HG02970 (cell line): ENCODE measurements around the gene WDR35.
"Not testable (repeated sequence)": the region's sequence is repeated elsewhere in the genome, so short reads cannot be mapped to it uniquely, and the experiment has no call there.

ENCODE experiments used
- ATAC-seq: cut with Tn5 transposase; IDR thresholded peaks from one replicate; pipeline ENCODE4 v1.9.1; 2021; ENCODE audit warnings: mild to moderate bottlenecking, moderate library complexity, moderate number of reproducible peaks; ENCODE audit not compliant: unreplicated experiment, low FRiP score

WDR35 gene

DNA sequence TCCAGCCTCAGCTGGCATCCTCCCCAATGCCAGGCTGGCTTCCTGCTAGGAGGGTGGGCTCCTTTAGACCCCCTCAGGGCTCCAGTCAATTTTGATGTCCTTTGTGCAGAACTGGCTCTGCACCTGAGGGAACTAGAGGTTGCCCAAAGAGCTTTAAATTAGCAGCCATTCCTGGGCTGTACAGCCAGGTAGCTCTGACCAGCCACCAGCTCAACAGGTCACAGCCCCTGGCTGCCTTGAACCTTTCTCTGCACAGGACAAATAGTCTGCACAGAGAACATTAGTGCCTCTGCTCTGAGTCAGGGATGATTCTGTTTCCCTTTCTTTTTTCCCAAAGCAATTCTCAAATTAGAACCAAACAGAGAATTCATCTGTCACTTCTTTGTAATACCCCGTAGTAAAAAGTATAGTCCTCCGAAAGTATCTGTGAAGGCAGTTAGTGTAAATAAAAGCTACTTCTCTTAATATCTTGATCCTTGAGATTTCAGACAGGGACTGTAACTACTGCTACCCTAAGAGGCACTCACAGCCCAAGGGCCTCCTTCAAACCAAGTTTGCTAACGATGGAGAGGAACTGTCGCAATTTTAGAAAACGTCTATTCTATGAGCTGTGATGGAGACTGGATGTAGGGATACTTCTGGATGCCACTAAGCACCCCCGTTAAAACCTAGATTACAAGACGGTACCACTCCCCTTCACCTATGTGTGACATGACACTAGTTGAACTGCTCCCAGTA is 91.1 kb downstream of the WDR35 start:
- ATAC-seq = no peak

DNA sequence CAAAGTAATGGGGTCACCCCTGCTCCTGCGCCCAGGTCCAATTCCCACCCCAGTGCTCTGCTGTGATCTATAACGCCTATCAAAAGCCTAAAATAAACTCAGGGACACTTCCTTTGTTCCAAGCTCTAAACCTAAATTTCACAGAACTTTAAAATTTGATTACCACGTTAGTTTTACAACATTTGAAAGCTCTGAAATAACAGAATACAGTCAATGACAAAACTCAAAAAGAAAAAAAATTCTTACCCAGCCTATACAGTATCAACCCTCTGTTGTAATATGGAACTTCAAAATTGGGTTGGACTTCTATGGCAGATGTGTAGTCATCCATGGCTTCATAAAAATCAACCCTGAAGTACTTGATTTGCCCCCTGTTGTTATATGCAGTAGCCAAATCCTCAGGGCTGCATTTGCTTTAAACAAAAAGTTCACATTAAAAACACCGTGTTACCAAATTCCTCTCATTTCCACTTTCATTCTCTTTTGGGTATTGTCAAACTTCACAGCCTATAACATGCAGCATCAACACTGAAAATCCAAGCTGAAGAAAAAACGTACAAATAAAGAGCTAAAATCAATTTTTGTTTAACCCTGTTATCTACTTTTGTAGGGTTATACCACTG is 92.2 kb downstream of the WDR35 start:
- no peak for ATAC-seq

DNA sequence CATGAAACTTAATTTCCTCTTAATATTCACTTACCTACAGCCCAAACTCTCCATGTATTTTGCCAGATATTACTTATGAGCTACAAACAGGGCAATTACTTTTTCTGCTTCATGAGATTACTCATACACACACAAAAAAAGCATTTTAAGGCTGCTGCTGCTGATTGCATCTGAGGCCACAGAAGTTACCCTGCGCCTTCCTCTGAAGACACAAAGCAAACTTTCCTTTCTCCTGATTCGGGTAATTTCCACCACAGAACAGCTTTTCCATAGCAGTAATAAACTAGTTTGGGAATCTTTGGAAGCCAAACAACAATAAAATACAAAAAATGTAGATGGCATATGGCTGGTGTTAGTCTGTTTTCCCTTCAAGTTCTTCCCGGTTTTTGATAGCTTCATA is 94.4 kb downstream of the WDR35 start:
- ATAC-seq = no peak

DNA sequence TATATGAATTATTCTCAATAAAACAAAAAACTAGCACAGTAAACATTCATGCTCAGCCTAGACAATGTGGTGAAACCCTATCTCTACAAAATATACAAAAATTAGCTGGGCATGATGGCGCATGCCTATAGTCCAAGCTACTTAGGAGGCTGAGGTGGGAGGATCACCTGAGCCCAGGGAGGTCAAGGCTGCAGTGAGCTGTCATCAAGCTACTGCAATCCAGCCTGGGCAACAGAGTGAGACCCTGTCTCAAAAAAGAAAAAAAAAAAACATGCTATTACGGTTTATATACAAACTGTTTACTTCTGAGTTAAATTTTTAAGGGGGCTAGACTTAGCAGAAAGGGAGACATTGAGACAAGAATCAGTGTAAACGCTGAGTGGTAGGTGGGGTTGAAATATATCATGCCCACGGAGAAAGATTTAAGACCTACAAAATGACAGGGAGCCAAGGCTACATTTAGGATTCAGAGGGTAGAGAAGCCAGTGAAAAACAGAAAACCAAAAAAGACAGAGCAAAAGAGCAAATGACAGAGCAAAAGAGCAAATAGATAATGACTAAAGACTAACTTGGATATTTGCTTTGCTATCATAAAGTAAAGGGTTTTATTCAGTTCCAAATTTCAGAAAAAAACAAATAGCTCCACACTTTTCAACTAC is 95.6 kb downstream of the WDR35 start:
- ATAC-seq = no peak

GRCh38 chr2:19893520-19894133 is 96.3 kb downstream of the WDR35 start:
- ATAC-seq = no peak

- not testable (repeated sequence) for ATAC-seq
Observed at GRCh38 chr2:19891971-19892370, 97.9 kb downstream of the WDR35 start.

- no peak for ATAC-seq
Observed at GRCh38 chr2:19890104-19890503, 99.8 kb downstream of the WDR35 start.

DNA sequence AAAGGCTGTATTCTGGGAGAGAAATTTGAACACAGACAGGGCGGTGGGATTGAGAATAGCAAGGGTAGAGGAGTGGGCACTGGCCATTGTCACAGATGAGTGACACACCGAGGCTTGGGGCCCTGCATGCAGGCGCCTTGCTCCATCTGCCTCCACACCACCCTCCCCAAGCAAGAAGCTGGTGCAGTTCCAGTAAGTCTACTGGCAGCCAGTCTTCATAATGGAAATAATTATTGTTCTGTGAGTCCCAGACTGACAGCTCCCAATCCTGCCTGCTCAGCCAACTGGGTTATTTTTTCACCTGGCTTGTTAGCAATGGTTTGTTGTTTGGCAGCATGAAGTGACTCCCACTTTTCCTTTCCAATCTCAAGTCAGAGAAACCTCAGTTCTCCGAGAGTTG is 101.1 kb downstream of the WDR35 start:
- ATAC-seq = no peak

DNA sequence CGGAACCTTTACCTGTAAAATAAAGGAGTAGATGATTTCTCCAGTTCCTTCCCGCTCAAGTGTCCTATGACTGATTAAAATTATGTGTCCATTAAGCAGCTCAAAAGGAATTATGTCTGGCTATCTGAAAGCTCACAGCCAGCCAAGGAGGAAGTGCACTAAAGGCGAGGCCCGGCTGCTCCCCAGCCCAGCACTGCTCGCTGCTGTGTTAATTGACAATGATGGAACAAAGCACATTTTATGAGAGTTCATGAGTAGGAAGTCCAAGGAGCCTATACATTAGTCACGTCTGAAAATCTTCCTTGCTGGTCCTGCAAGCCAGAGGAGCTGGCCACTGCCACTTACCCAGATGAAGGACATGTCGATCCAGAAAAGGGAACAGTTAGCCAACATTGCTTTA is 102.4 kb downstream of the WDR35 start:
- ATAC-seq = no peak

DNA sequence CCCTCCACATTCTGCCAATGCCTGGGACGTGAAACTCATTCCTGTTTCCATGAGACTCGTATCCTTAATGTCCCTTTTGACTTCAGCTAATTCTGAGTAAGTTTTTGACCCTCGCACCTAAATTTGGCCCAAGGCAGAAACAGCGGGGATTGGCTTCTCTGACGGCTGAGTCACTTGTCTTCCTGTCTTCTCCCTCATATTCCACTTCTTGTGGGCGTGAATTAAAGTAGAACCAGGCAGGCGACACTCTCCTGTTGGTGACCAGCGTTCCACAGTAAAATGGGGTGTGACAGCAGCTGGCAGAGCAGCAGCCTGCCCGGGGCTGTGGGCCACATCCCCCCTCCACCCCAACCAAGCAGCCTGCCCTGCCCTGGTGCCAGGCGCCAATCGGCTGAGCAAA is 103.6 kb downstream of the WDR35 start:
- ATAC-seq = no peak

DNA sequence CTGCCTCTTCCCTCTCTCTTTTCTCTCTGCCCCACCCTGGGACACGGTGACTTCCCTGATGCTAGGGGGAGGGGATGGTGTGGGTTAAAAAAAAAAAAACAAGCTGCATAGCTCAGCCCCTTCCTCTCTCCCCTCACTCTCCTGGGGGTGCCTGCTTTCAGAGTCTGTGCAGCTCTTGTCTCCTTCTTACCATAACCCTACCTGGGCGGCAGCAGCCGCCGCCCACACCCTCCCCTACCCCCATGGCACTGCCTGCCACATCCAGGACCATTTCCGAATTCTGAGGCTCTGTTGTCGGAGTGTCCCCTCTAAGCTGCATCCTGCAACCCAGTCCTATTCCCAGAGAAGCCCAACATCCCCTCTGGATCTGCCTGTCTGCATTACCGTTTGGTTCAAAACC is 104.1 kb downstream of the WDR35 start:
- no peak for ATAC-seq

- no peak for ATAC-seq
Observed at GRCh38 chr2:19883971-19884720, 105.8 kb downstream of the WDR35 start.

GRCh38 chr2:19883486-19883885 is 106.4 kb downstream of the WDR35 start:
- ATAC-seq = no peak

DNA sequence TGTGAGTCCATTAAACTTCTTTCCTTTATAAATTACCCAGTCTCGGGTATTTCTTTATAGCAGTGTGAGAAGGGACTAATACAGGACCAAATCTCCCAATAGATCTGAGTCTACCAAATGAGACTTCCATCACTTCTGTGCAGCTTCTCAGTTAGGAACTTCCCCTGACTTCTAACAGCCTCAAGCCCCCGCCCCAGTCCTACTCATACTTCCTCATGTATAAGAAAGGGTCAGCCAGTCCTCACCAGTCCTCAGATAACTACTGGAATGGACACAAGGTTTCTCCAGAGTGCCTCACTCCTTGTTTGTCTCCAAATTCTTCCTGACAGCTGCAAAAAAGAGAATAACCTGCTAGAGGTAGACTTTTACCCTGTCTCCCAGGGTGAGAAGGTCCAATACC is 107.6 kb downstream of the WDR35 start:
- no peak for ATAC-seq

DNA sequence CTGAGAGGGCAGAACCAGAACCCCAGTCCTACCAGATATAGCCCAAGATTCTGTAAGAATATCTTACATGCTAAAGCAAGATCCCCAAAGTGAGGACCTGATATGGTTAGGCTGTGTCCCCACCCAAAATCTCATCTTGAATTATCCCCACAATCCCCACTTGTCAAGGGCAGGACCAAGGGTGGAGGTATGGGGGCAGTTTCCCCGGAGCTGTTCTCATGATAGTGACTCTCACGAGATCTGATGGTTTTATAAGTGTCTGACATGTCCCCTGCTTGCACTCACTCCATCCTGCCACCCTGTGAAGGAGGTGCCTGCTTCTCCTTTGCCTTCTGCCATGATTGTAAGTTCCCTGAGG is 108.0 kb downstream of the WDR35 start:
- ATAC-seq = no peak

DNA sequence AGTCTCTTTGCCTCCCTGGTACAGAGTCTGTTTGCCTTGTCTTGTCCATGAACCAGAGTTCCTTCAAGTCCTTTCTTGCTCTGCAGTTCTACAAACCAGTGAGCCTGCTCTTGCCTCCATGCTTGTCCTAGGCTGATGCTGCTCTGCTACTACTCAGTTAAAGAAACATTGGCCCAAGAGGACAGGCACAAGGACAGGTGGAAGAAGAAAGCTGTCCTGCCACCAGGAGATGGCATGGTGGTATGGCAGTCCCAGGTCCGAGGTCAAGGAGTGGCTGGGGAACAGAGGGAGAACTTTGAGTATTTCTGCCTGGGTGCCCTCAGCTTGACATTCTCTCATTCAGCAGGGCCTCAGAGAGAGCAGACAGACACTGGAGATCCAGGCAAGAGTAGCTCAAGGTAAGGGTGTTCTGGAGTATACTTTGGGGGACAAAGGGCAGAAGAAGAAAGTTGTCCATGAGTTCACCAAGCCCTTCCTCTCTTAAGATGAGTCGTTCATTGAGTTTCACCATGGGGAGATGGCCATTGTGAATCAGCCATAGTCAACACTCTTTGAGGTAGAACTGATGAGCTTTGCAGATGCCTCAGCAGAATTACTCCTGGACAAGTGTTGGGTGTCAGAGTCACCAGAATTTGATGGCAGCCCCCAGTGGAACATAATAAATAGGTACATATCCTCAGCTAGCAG is 108.5 kb downstream of the WDR35 start:
- ATAC-seq = no peak

GRCh38 chr2:19880191-19880590 is 109.7 kb downstream of the WDR35 start:
- not testable (repeated sequence) for ATAC-seq

- no peak for ATAC-seq
Observed at GRCh38 chr2:19879120-19879519, 110.8 kb downstream of the WDR35 start.

DNA sequence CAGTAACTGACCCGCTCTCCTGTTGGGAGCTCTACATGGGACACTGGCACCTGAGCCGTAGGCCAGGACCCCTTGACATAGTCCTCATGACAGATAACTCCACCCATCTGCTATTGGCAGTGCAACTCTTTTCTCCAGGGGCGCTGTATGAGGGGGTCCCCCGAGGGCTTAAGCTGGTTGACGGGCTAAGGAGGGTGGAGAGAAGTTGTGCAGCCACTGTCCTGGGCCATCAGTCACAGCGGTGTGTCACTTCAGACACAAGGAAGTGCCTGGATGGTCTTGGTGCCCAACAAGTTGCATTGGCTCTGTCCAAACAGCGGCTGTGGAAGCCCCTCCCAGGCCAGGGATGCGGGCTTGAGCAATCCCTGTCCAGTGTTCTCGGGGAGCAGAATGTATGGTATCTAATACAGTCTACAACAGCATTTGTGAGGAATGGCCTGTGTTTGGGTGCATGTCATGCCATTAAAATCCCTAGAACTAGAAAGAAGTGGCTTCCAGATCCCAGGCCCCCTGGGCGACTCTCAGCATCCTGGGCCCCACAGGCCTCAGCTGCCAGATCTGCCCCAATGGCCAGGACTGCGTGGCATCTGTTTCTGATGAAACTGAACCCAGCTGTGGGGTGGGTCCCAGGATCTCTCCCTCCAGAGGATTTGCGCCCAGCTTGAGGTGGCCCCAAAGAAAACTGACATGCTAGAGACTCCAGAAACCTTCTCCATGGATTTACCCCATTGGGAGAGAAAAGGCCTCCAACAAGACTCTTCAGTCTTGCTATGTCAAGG is 111.4 kb downstream of the WDR35 start:
- ATAC-seq = no peak
